ENCODE measurements around the gene PRIMA1.

PRIMA1 gene

GRCh38 chr14:93778453-93778852, 9.8 kb downstream of the PRIMA1 start:
- no peak for DNase-seq (ENCODE audit: low read depth, low spot score)
- no peak overlapping the region for H3K4me3 ChIP-seq

GRCh38 chr14:93775744-93776143, 12.5 kb downstream of the PRIMA1 start:
- Histone ChIP-seq H3K27ac (no peak overlapping the region), H3K36me3 (ENCODE audit: insufficient read depth, low read length) (no peaks in the 10 kb centered on the region), H3K4me3 (no peak overlapping the region), H3K9me3 (ENCODE audit: low read depth, low read length) (no peaks in the 10 kb centered on the region), H3K9ac (ENCODE audit: insufficient read length) (no peak overlapping the region)
- no peak for DNase-seq (ENCODE audit: low read depth, low spot score)
- TF ChIP-seq EZH2 (IDR thresholded peaks at IDR 0.05) = no peak
- no peak for TF ChIP-seq POLR2AphosphoS5 (IDR thresholded peaks at IDR 0.05; ENCODE audit: borderline replicate concordance, low read depth, low read length)
- TF ChIP-seq FOXP2 (optimal IDR thresholded peaks at IDR 0.05; ENCODE audit: control extremely low read depth, extremely low read length, insufficient read depth) = no peak

More at GRCh38 chr14:93778453-93778852, 9.8 kb downstream of the PRIMA1 start:
- no peaks in the 10 kb centered on the region for H3K9me3 ChIP-seq (ENCODE audit: low read depth, low read length)
- H3K27ac ChIP-seq = no peak overlapping the region
- H3K9ac ChIP-seq (ENCODE audit: insufficient read length) = no peak overlapping the region
- TF ChIP-seq FOXP2 (optimal IDR thresholded peaks at IDR 0.05; ENCODE audit: control extremely low read depth, extremely low read length, insufficient read depth) = no peak
- TF ChIP-seq EZH2 (IDR thresholded peaks at IDR 0.05) = no peak
- no peak for TF ChIP-seq POLR2AphosphoS5 (IDR thresholded peaks at IDR 0.05; ENCODE audit: borderline replicate concordance, low read depth, low read length)
- no peaks in the 10 kb centered on the region for H3K36me3 ChIP-seq (ENCODE audit: insufficient read depth, low read length)

GRCh38 chr14:93775158-93775557, 13.1 kb downstream of the PRIMA1 start:
- no peaks in the 10 kb centered on the region for H3K9me3 ChIP-seq (ENCODE audit: low read depth, low read length)
- TF ChIP-seq POLR2AphosphoS5 (IDR thresholded peaks at IDR 0.05; ENCODE audit: borderline replicate concordance, low read depth, low read length) (no peak), FOXP2 (optimal IDR thresholded peaks at IDR 0.05; ENCODE audit: control extremely low read depth, extremely low read length, insufficient read depth) (no peak), EZH2 (IDR thresholded peaks at IDR 0.05) (no peak)
- H3K9ac ChIP-seq (ENCODE audit: insufficient read length) = no peak overlapping the region
- H3K4me3 ChIP-seq = no peak overlapping the region
- no peak for DNase-seq (ENCODE audit: low read depth, low spot score)
- no peak overlapping the region for H3K27ac ChIP-seq
- H3K36me3 ChIP-seq (ENCODE audit: insufficient read depth, low read length) = no peaks in the 10 kb centered on the region

- no peaks in the 10 kb centered on the region for H3K9me3 ChIP-seq (ENCODE audit: low read depth, low read length)
- no peak for DNase-seq (ENCODE audit: low read depth, low spot score)
- TF ChIP-seq FOXP2 (optimal IDR thresholded peaks at IDR 0.05; ENCODE audit: control extremely low read depth, extremely low read length, insufficient read depth) = no peak
- TF ChIP-seq EZH2 (IDR thresholded peaks at IDR 0.05) = no peak
- no peak for TF ChIP-seq POLR2AphosphoS5 (IDR thresholded peaks at IDR 0.05; ENCODE audit: borderline replicate concordance, low read depth, low read length)
These were observed 16.0 kb downstream of the PRIMA1 start for GRCh38 chr14:93772263-93772662.

GRCh38 chr14:93765970-93766369, 22.3 kb downstream of the PRIMA1 start:
- no peak for TF ChIP-seq POLR2AphosphoS5 (IDR thresholded peaks at IDR 0.05; ENCODE audit: borderline replicate concordance, low read depth, low read length)
- no peak for TF ChIP-seq FOXP2 (optimal IDR thresholded peaks at IDR 0.05; ENCODE audit: control extremely low read depth, extremely low read length, insufficient read depth)
- TF ChIP-seq EZH2 (IDR thresholded peaks at IDR 0.05) = no peak
- Histone ChIP-seq H3K9me3 (ENCODE audit: low read depth, low read length) (no peaks in the 10 kb centered on the region), H3K27ac (no peak overlapping the region), H3K4me3 (no peak overlapping the region), H3K36me3 (ENCODE audit: insufficient read depth, low read length) (no peaks in the 10 kb centered on the region), H3K9ac (ENCODE audit: insufficient read length) (no peak overlapping the region)
- no peak for DNase-seq (ENCODE audit: low read depth, low spot score)

More at GRCh38 chr14:93772263-93772662, 16.0 kb downstream of the PRIMA1 start:
- Histone ChIP-seq H3K36me3 (ENCODE audit: insufficient read depth, low read length) (no peaks in the 10 kb centered on the region), H3K9ac (ENCODE audit: insufficient read length) (no peak overlapping the region), H3K27ac (no peak overlapping the region), H3K4me3 (no peak overlapping the region)

- DNase-seq (ENCODE audit: low read depth, low spot score) = no peak
- Histone ChIP-seq H3K4me3 (no peak overlapping the region), H3K9me3 (ENCODE audit: low read depth, low read length) (no peaks in the 10 kb centered on the region), H3K9ac (ENCODE audit: insufficient read length) (no peak overlapping the region), H3K36me3 (ENCODE audit: insufficient read depth, low read length) (no peaks in the 10 kb centered on the region), H3K27ac (no peak overlapping the region)
- TF ChIP-seq EZH2 (IDR thresholded peaks at IDR 0.05) = no peak
- TF ChIP-seq POLR2AphosphoS5 (IDR thresholded peaks at IDR 0.05; ENCODE audit: borderline replicate concordance, low read depth, low read length) = no peak
- no peak for TF ChIP-seq FOXP2 (optimal IDR thresholded peaks at IDR 0.05; ENCODE audit: control extremely low read depth, extremely low read length, insufficient read depth)
These were observed 23.1 kb downstream of the PRIMA1 start for GRCh38 chr14:93765155-93765554.

GRCh38 chr14:93764211-93764659, 24.1 kb downstream of the PRIMA1 start:
- no peak overlapping the region for H3K27ac ChIP-seq
- H3K36me3 ChIP-seq (ENCODE audit: insufficient read depth, low read length) = no peaks in the 10 kb centered on the region
- H3K9ac ChIP-seq (ENCODE audit: insufficient read length) = no peak overlapping the region
- no peak overlapping the region for H3K4me3 ChIP-seq
- TF ChIP-seq FOXP2 (optimal IDR thresholded peaks at IDR 0.05; ENCODE audit: control extremely low read depth, extremely low read length, insufficient read depth) (no peak), POLR2AphosphoS5 (IDR thresholded peaks at IDR 0.05; ENCODE audit: borderline replicate concordance, low read depth, low read length) (no peak), EZH2 (IDR thresholded peaks at IDR 0.05) (no peak)
- no peaks in the 10 kb centered on the region for H3K9me3 ChIP-seq (ENCODE audit: low read depth, low read length)
- DNase-seq (ENCODE audit: low read depth, low spot score) = no peak

GRCh38 chr14:93759719-93760307, 28.5 kb downstream of the PRIMA1 start:
- TF ChIP-seq POLR2AphosphoS5 (IDR thresholded peaks at IDR 0.05; ENCODE audit: borderline replicate concordance, low read depth, low read length) = no peak
- no peak for TF ChIP-seq EZH2 (IDR thresholded peaks at IDR 0.05)
- no peak for TF ChIP-seq FOXP2 (optimal IDR thresholded peaks at IDR 0.05; ENCODE audit: control extremely low read depth, extremely low read length, insufficient read depth)
- Histone ChIP-seq H3K27ac (no peak overlapping the region), H3K36me3 (ENCODE audit: insufficient read depth, low read length) (no peaks in the 10 kb centered on the region), H3K9me3 (ENCODE audit: low read depth, low read length) (no peaks in the 10 kb centered on the region), H3K4me3 (no peak overlapping the region), H3K9ac (ENCODE audit: insufficient read length) (no peak overlapping the region)
- no peak for DNase-seq (ENCODE audit: low read depth, low spot score)

- Histone ChIP-seq H3K4me3 (no peak overlapping the region), H3K9ac (ENCODE audit: insufficient read length) (no peak overlapping the region), H3K27ac (no peak overlapping the region), H3K36me3 (ENCODE audit: insufficient read depth, low read length) (no peaks in the 10 kb centered on the region), H3K9me3 (ENCODE audit: low read depth, low read length) (no peaks in the 10 kb centered on the region)
- no peak for TF ChIP-seq FOXP2 (optimal IDR thresholded peaks at IDR 0.05; ENCODE audit: control extremely low read depth, extremely low read length, insufficient read depth)
- TF ChIP-seq EZH2 (IDR thresholded peaks at IDR 0.05) = no peak
- TF ChIP-seq POLR2AphosphoS5 (IDR thresholded peaks at IDR 0.05; ENCODE audit: borderline replicate concordance, low read depth, low read length) = no peak
- DNase-seq (ENCODE audit: low read depth, low spot score) = no peak
These were observed 31.1 kb downstream of the PRIMA1 start for GRCh38 chr14:93757206-93757605.
